Testis (tissue), 2 donors: ENCODE results near the gene RAD51.

Experiments
- POLR2A ChIP-seq: fragments of 450-650 bp; IDR thresholded peaks from one replicate; pipeline ENCODE4 v1.6.1; 2017; ENCODE audit warnings: antibody characterized with exemption, mild to moderate bottlenecking, moderate library complexity
- TF ChIP-seq, protein P1 (sequence below), 3 experiments: fragments of 450-650 bp in 2 of 3; fragments of 200-600 bp in 1 of 3; sonication (generic) in 1 of 3; IDR thresholded peaks; one replicate each; pipeline ENCODE4 v1.5.1; 2016 to 2019; ENCODE audit warnings: antibody characterized with exemption in 3 of 3, mild to moderate bottlenecking in 2 of 3, moderate library complexity in 1 of 3

DNA sequence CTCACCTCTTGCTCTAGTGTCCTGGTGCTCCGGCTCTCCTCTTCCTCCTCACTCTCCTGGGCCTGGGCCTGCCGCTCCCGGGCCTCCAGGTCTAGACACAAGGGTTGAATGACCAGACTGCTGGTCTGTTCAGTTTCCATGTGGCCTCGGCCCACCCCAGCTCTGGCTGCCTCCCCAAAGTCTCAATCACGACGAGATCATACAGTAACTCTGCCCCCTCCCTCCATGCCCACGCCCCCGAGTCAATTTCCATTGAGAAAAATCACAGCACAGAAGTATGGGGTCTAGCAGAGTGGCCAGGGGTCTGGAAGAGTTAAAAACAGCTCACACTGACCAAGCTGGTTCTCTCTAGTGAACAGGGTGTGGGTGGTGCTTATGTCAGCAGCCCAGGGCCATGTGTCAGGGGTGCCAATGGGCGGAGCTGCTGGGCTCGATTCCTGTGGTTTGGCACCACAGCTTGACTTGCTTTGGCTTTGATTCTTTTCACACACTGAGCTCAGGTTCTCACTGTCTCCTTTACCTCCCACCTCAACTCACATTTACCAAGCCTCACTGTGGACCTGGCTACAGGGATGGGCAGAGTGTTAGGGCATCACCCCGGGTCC is 81.7 kb downstream of the RAD51 start:
- TF ChIP-seq, protein P1, sequence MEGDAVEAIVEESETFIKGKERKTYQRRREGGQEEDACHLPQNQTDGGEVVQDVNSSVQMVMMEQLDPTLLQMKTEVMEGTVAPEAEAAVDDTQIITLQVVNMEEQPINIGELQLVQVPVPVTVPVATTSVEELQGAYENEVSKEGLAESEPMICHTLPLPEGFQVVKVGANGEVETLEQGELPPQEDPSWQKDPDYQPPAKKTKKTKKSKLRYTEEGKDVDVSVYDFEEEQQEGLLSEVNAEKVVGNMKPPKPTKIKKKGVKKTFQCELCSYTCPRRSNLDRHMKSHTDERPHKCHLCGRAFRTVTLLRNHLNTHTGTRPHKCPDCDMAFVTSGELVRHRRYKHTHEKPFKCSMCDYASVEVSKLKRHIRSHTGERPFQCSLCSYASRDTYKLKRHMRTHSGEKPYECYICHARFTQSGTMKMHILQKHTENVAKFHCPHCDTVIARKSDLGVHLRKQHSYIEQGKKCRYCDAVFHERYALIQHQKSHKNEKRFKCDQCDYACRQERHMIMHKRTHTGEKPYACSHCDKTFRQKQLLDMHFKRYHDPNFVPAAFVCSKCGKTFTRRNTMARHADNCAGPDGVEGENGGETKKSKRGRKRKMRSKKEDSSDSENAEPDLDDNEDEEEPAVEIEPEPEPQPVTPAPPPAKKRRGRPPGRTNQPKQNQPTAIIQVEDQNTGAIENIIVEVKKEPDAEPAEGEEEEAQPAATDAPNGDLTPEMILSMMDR (IDR thresholded peaks at IDR 0.05) = no peak
- no peak for TF ChIP-seq POLR2A
